ENCODE results near the gene NAPB. TPM values are rescaled to one million over a fixed set of nuclear protein-coding genes. Genes with fewer than 3 reads are reported as not detected.

NAPB gene
- total RNA-seq, 1 experiment from 2014 or later, result 10.1 TPM

- Histone ChIP-seq H3K4me1 (no peaks in the 10 kb centered on the region), H3K9me3 (peaks cover 7% of the 10 kb centered on the region; the same call in 1 of the 2 replicates), H3K36me3 (ENCODE audit: control insufficient read depth, insufficient read depth, low read length) (no peaks in the 10 kb centered on the region), H3K4me3 (ENCODE audit: low read depth, low read length) (no peak overlapping the region), H3K27me3 (replicated peaks; ENCODE audit: control insufficient read depth, insufficient read depth, low read length) (no peaks in the 10 kb centered on the region)
- no peaks in the 10 kb centered on the region for H3K4me1 Mint-ChIP-seq (ENCODE audit: low read depth, unreplicated experiment)
- TF ChIP-seq CTCF (IDR thresholded peaks at IDR 0.05; ENCODE audit: insufficient read depth in 1 of 2, low read depth in 1 of 2, low read length in 1 of 2, severe bottlenecking in 1 of 2, unreplicated experiment in 1 of 2), result no peak
- peaks cover 24% of the 10 kb centered on the region for H3K27me3 Mint-ChIP-seq (ENCODE audit: insufficient read depth, unreplicated experiment)
- H3K9me3 Mint-ChIP-seq (ENCODE audit: unreplicated experiment), result peaks cover 4% of the 10 kb centered on the region
- ChIA-PET CTCF (no interaction called here), POLR2A (no interaction called here)
- H3K27ac Mint-ChIP-seq (ENCODE audit: unreplicated experiment), result no peak overlapping the region
- no peak overlapping the region for H3K4me3 Mint-ChIP-seq (ENCODE audit: unreplicated experiment)
- no peaks in the 10 kb centered on the region for H3K36me3 Mint-ChIP-seq (ENCODE audit: insufficient read depth, unreplicated experiment)
- DNase-seq, result no peak
- BruUV-seq (replicated peaks), result no TSS peak
- intact Hi-C loops (cut with micrococcal nuclease; ENCODE audit: unreplicated experiment), result no loop called here
Observed at GRCh38 chr20:23459461-23460150, 38.3 kb upstream of the NAPB start.

GRCh38 chr20:23456873-23457272 is 35.6 kb upstream of the NAPB start:
- no peak for DNase-seq
- Histone ChIP-seq H3K4me3 (ENCODE audit: low read depth, low read length) (no peak overlapping the region), H3K27me3 (replicated peaks; ENCODE audit: control insufficient read depth, insufficient read depth, low read length) (no peaks in the 10 kb centered on the region), H3K4me1 (no peaks in the 10 kb centered on the region), H3K36me3 (ENCODE audit: control insufficient read depth, insufficient read depth, low read length) (no peaks in the 10 kb centered on the region), H3K9me3 (no peaks in the 10 kb centered on the region)
- Mint-ChIP-seq H3K9me3 (ENCODE audit: unreplicated experiment) (no peaks in the 10 kb centered on the region), H3K27ac (ENCODE audit: unreplicated experiment) (no peak overlapping the region), H3K27me3 (ENCODE audit: insufficient read depth, unreplicated experiment) (peaks cover 22% of the 10 kb centered on the region), H3K4me1 (ENCODE audit: low read depth, unreplicated experiment) (no peaks in the 10 kb centered on the region), H3K4me3 (ENCODE audit: unreplicated experiment) (no peak overlapping the region), H3K36me3 (ENCODE audit: insufficient read depth, unreplicated experiment) (no peaks in the 10 kb centered on the region)
- ChIA-PET CTCF (no interaction called here), POLR2A (no interaction called here)
- TF ChIP-seq CTCF (IDR thresholded peaks at IDR 0.05; ENCODE audit: insufficient read depth in 1 of 2, low read depth in 1 of 2, low read length in 1 of 2, severe bottlenecking in 1 of 2, unreplicated experiment in 1 of 2), result no peak
- intact Hi-C loops (cut with micrococcal nuclease; ENCODE audit: unreplicated experiment), result no loop called here
- BruUV-seq (replicated peaks), result no TSS peak

DNA sequence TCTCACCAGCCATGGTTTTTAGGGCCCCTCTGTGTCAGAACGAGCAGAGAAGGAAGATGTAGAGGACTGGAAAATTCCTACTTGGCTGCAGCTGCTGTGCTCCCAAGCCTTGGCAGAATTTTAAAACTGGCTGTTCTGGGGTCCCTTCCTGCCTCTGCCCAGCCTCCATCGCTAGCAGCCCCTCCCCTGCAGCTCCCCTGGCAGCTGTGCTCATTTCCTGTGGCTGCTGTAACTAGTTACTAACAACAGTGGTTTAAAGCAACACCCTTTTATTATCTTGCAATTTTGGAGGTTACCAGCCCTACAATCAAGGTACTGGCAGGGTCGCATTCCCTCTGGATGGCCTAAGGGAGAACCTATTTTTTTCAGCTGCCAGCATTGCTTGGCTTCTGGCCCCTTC is 35.1 kb upstream of the NAPB start:
- intact Hi-C loops (cut with micrococcal nuclease; ENCODE audit: unreplicated experiment), result no loop called here
- ChIA-PET CTCF (no interaction called here), POLR2A (no interaction called here)
- Mint-ChIP-seq H3K27ac (ENCODE audit: unreplicated experiment) (no peak overlapping the region), H3K9me3 (ENCODE audit: unreplicated experiment) (no peaks in the 10 kb centered on the region), H3K4me1 (ENCODE audit: low read depth, unreplicated experiment) (no peaks in the 10 kb centered on the region), H3K27me3 (ENCODE audit: insufficient read depth, unreplicated experiment) (peaks cover 17% of the 10 kb centered on the region), H3K36me3 (ENCODE audit: insufficient read depth, unreplicated experiment) (no peaks in the 10 kb centered on the region), H3K4me3 (ENCODE audit: unreplicated experiment) (no peak overlapping the region)
- Histone ChIP-seq H3K27me3 (replicated peaks; ENCODE audit: control insufficient read depth, insufficient read depth, low read length) (no peaks in the 10 kb centered on the region), H3K4me3 (ENCODE audit: low read depth, low read length) (no peak overlapping the region), H3K4me1 (no peaks in the 10 kb centered on the region), H3K36me3 (ENCODE audit: control insufficient read depth, insufficient read depth, low read length) (no peaks in the 10 kb centered on the region), H3K9me3 (no peaks in the 10 kb centered on the region)
- no TSS peak for BruUV-seq (replicated peaks)
- DNase-seq, result no peak
- TF ChIP-seq CTCF (IDR thresholded peaks at IDR 0.05; ENCODE audit: insufficient read depth in 1 of 2, low read depth in 1 of 2, low read length in 1 of 2, severe bottlenecking in 1 of 2, unreplicated experiment in 1 of 2), result no peak
